Activated T-cell treated with anti-CD3 and anti-CD28 coated beads, Interleukin-2, amount 50 U/mL, for 48 hours (primary cell): ENCODE results near the gene DOCK2.
"Not testable (repeated sequence)": the region's sequence is repeated elsewhere in the genome, so short reads cannot be mapped to it uniquely, and the experiment has no call there.

Experiments
- DNase-seq, 2 experiments: peaks; one replicate each; pipeline ENCODE4 v3.0.0-alpha.2; 2020

Gene DOCK2

GRCh38 chr5:169797577-169797976 lies 160.5 kb downstream of the DOCK2 start:
- no peak for DNase-seq

- no peak for DNase-seq
Measured at GRCh38 chr5:169798438-169798837, 161.4 kb downstream of the DOCK2 start.

GRCh38 chr5:169798906-169799660 lies 162.0 kb downstream of the DOCK2 start:
- DNase-seq: no peak

- DNase-seq: peak; percentile 26 to 30
Measured at GRCh38 chr5:169801324-169801777, 164.3 kb downstream of the DOCK2 start.

GRCh38 chr5:169801781-169802180 lies 164.7 kb downstream of the DOCK2 start:
- DNase-seq: no peak

GRCh38 chr5:169803077-169803981 lies 166.3 kb downstream of the DOCK2 start:
- DNase-seq: no peak

- no peak for DNase-seq
Measured at GRCh38 chr5:169804861-169805260, 167.8 kb downstream of the DOCK2 start.

- DNase-seq: peak; percentile 70 to 76
Measured at GRCh38 chr5:169805527-169805934, 168.5 kb downstream of the DOCK2 start.

GRCh38 chr5:169805937-169806700 lies 169.0 kb downstream of the DOCK2 start:
- DNase-seq: no peak

- no peak for DNase-seq
Measured at GRCh38 chr5:169808118-169808581, 171.1 kb downstream of the DOCK2 start.

- DNase-seq: not testable (repeated sequence)
Measured at GRCh38 chr5:169808880-169809279, 171.8 kb downstream of the DOCK2 start.

GRCh38 chr5:169809281-169809680 lies 172.2 kb downstream of the DOCK2 start:
- no peak for DNase-seq

- DNase-seq: no peak
Measured at GRCh38 chr5:169810524-169810923, 173.4 kb downstream of the DOCK2 start.

GRCh38 chr5:169811023-169811422 lies 173.9 kb downstream of the DOCK2 start:
- no peak for DNase-seq

GRCh38 chr5:169811680-169812079 lies 174.6 kb downstream of the DOCK2 start:
- DNase-seq: no peak

GRCh38 chr5:169812786-169813185 lies 175.7 kb downstream of the DOCK2 start:
- DNase-seq: no peak

GRCh38 chr5:169814045-169814444 lies 177.0 kb downstream of the DOCK2 start:
- DNase-seq: no peak

- DNase-seq: no peak
Measured at GRCh38 chr5:169814522-169814921, 177.4 kb downstream of the DOCK2 start.

GRCh38 chr5:169817031-169817430 lies 180.0 kb downstream of the DOCK2 start:
- no peak for DNase-seq

- no peak for DNase-seq
Measured at GRCh38 chr5:169826618-169827017, 189.5 kb downstream of the DOCK2 start.

- DNase-seq: no peak
Measured at GRCh38 chr5:169827769-169828168, 190.7 kb downstream of the DOCK2 start.

GRCh38 chr5:169828385-169828784 lies 191.3 kb downstream of the DOCK2 start:
- no peak for DNase-seq

- DNase-seq: no peak
Measured at GRCh38 chr5:169831331-169831730, 194.3 kb downstream of the DOCK2 start.
